Endothelial cell of umbilical vein (primary cell): ENCODE data around the gene ATP10B.

Experiments
- CTCF ChIP-seq, 2 donors: IDR thresholded peaks; 1 replicate in 1 of 2; 2 replicates in 1 of 2; pipeline ENCODE4 v1.5.1; 2011; ENCODE audit warnings: low read length in 2 of 2, mild to moderate bottlenecking in 2 of 2, moderate library complexity in 2 of 2, control low read depth in 1 of 2, inconsistent platforms in 1 of 2, low read depth in 1 of 2; ENCODE audit not compliant: insufficient read depth in 1 of 2; ENCODE audit errors: extremely low read depth in 1 of 2
- EZH2 ChIP-seq: IDR thresholded peaks from 2 replicates; pipeline ENCODE4 v1.6.1; 2012; ENCODE audit warnings: borderline replicate concordance, low read depth, mild to moderate bottlenecking, moderate library complexity, low read length, inconsistent platforms; ENCODE audit not compliant: severe bottlenecking
- FOS ChIP-seq: IDR thresholded peaks from 2 replicates; pipeline ENCODE4 v1.6.1; 2011; ENCODE audit warnings: mild to moderate bottlenecking, low read length, moderate library complexity, borderline replicate concordance; ENCODE audit not compliant: insufficient read depth
- MAX ChIP-seq: IDR thresholded peaks from 2 replicates; pipeline ENCODE4 v1.6.1; 2011; ENCODE audit not compliant: insufficient read depth, insufficient read length
- MYC ChIP-seq: IDR thresholded peaks from one replicate; pipeline ENCODE4 v1.6.1; 2011; ENCODE audit warnings: mild to moderate bottlenecking, low read depth, low read length
- POLR2A ChIP-seq: IDR thresholded peaks from 2 replicates; pipeline ENCODE4 v1.6.1; 2012; ENCODE audit warnings: low read depth, mild to moderate bottlenecking, control low read depth, low read length
- POLR2AphosphoS5 ChIP-seq: IDR thresholded peaks from 2 replicates; pipeline ENCODE4 v1.6.1; 2012; ENCODE audit warnings: low read depth, mild to moderate bottlenecking, control low read depth, low read length, moderate library complexity; ENCODE audit not compliant: insufficient read depth

- TF ChIP-seq POLR2A (no peak), POLR2AphosphoS5 (no peak), CTCF (IDR thresholded peaks at IDR 0.05; ENCODE audit: extremely low read depth in 1 of 2, insufficient read depth in 1 of 2, low read depth in 1 of 2, low read length in 2 of 2) (no peak), MYC (no peak), EZH2 (no peak), MAX (no peak), FOS (no peak)
Measured at GRCh38 chr5:160524827-160525226, 327.2 kb downstream of the ATP10B start.
